Suprapubic skin (tissue), 3 donors: ENCODE results near the gene DUSP3.

ENCODE experiments used
- CTCF ChIP-seq, 2 donors: fragments of 200-600 bp in 1 of 2; fragments of 450-650 bp in 1 of 2; sonication (generic) in 1 of 2; IDR thresholded peaks; one replicate each; pipeline ENCODE4 v1.5.1; 2016 to 2019; ENCODE audit warnings: antibody characterized with exemption in 2 of 2, mild to moderate bottlenecking in 1 of 2, moderate library complexity in 1 of 2
- POLR2A ChIP-seq, 2 donors: fragments of 450-650 bp; IDR thresholded peaks; one replicate each; pipeline ENCODE4 v1.6.1; 2017; ENCODE audit warnings: antibody characterized with exemption in 2 of 2, mild to moderate bottlenecking in 2 of 2, moderate library complexity in 2 of 2

- TF ChIP-seq CTCF (IDR thresholded peaks at IDR 0.05) (no peak), POLR2A (IDR thresholded peaks at IDR 0.05) (no peak)
Observed at GRCh38 chr17:43789482-43789881, 10.7 kb upstream of the DUSP3 start.
